K562 (cell line): ENCODE results near the gene TMEM184A. TPM values are rescaled to one million over a fixed set of nuclear protein-coding genes. Genes with fewer than 3 reads are reported as not detected.

Source experiments
- CHD2 ChIP-seq: IDR thresholded peaks from 2 replicates; pipeline ENCODE4 v1.6.1; 2011; ENCODE audit warnings: low read depth, low read length
- DACH1 ChIP-seq: fragments of 450-650 bp; IDR thresholded peaks from 2 replicates; pipeline ENCODE4 v1.6.1; 2018; ENCODE audit not compliant: partially characterized antibody
- GABPB1 ChIP-seq: sonication (generic); formaldehyde crosslinking; IDR thresholded peaks from 2 replicates; pipeline ENCODE4 v1.8.0; 2022; ENCODE audit warnings: mild to moderate bottlenecking, missing genetic modification reagents
- GABPB2 ChIP-seq: fragments of 250-450 bp; sonication (Bioruptor Pico); conservative IDR thresholded peaks from 2 replicates; pipeline ENCODE4 v1.5.1; 2021; ENCODE audit warnings: mild to moderate bottlenecking
- ILK ChIP-seq: fragments of 450-650 bp; IDR thresholded peaks from 2 replicates; pipeline ENCODE4 v1.6.1; 2016; ENCODE audit warnings: missing genetic modification characterization, low read depth, mild to moderate bottlenecking, missing compliant biosample characterization, moderate library complexity, borderline replicate concordance
- MCM2 ChIP-seq: fragments of 450-650 bp; IDR thresholded peaks from 2 replicates; pipeline ENCODE4 v1.6.1; 2017; ENCODE audit warnings: low read depth, mild to moderate bottlenecking
- MTF1 ChIP-seq: fragments of 250-450 bp; sonication (Bioruptor Pico); IDR thresholded peaks from 2 replicates; pipeline ENCODE4 v1.9.0; 2021; ENCODE audit warnings: moderate library complexity, mild to moderate bottlenecking, inconsistent platforms, borderline replicate concordance
- SMARCE1 ChIP-seq: fragments of 450-650 bp; IDR thresholded peaks from 2 replicates; pipeline ENCODE4 v1.7.1; 2016; ENCODE audit warnings: mild to moderate bottlenecking
- SNRNP70 ChIP-seq: fragments of 200-400 bp; formaldehyde crosslinking; optimal IDR thresholded peaks from 2 replicates; pipeline ENCODE3; 2017; ENCODE audit warnings: low read depth, low read length
- SPI1 ChIP-seq: IDR thresholded peaks from 2 replicates; pipeline ENCODE4 v1.6.1; 2011; ENCODE audit warnings: low read depth, low read length, control low read depth, borderline replicate concordance
- TAF1 ChIP-seq: IDR thresholded peaks from 2 replicates; pipeline ENCODE4 v1.6.1; 2011; ENCODE audit warnings: mild to moderate bottlenecking, low read length, moderate library complexity; ENCODE audit not compliant: insufficient read depth, control insufficient read depth, severe bottlenecking; ENCODE audit errors: extremely low read depth
- TAL1 ChIP-seq: fragments of 450-650 bp; IDR thresholded peaks from 2 replicates; pipeline ENCODE4 v1.6.1; 2016; ENCODE audit warnings: mild to moderate bottlenecking
- TOE1 ChIP-seq, 2 experiments: fragments of 450-650 bp in 1 of 2; sonication (generic) in 1 of 2; formaldehyde crosslinking in 1 of 2; IDR thresholded peaks; 2 replicates each; pipeline versions ENCODE4 v1.7.1 to v1.8.0; 2016 to 2022; ENCODE audit warnings: borderline replicate concordance in 2 of 2, mild to moderate bottlenecking in 2 of 2, antibody characterized with exemption in 1 of 2, inconsistent platforms in 1 of 2, low read depth in 1 of 2, missing genetic modification reagents in 1 of 2, moderate library complexity in 1 of 2
- ZNF212 ChIP-seq: fragments of 450-650 bp; formaldehyde crosslinking; IDR thresholded peaks from 2 replicates; pipeline ENCODE4 v1.4.0; 2020; ENCODE audit warnings: mild to moderate bottlenecking
- polyA plus RNA-seq, 8 experiments: library from polyadenylated mRNA; depleted of rRNA in 4 of 8; stranded (reverse) in 5 of 8; unstranded in 3 of 8; fragments of >200 nt; fragmentation: Nextera tagmentation in 2 of 8; fragmentation: Illumina TruSeq in 1 of 8; extraction: Ambion mirVana in 2 of 8; extraction: Trizol in 1 of 8; gene quantifications; 2 replicates each; pipeline versions ENCODE4 v1.2.1 to v1.2.3, GENCODE V29; 2011 to 2014; ENCODE audit warnings: inconsistent platforms in 1 of 8, missing spikeins in 1 of 8
- total RNA-seq, 7 experiments: library from RNA; depleted of rRNA in 6 of 7; stranded (reverse); fragments of >200 nt in 6 of 7; fragmentation: Illumina TruSeq in 2 of 7; extraction: Trizol in 2 of 7; gene quantifications; 2 replicates each; pipeline versions ENCODE4 v1.2.1 to v1.2.3, GENCODE V29; 2011 to 2021; ENCODE audit warnings: low replicate concordance in 1 of 7
- TF ChIP-seq, protein P1 (sequence below): fragments of 450-650 bp; conservative IDR thresholded peaks from 2 replicates; pipeline ENCODE4 v1.6.1; 2016; ENCODE audit warnings: missing genetic modification characterization, low read depth, mild to moderate bottlenecking, control low read depth, missing compliant biosample characterization
- TF ChIP-seq, protein P2 (sequence below): sonication (generic); formaldehyde crosslinking; IDR thresholded peaks from 2 replicates; pipeline ENCODE4 v1.8.0; 2022; ENCODE audit warnings: mild to moderate bottlenecking, missing genetic modification reagents
- TF ChIP-seq, protein P3 (sequence below), 2 experiments: fragments of 150-350 bp in 1 of 2; IDR thresholded peaks; 2 replicates each; pipeline ENCODE4 v1.6.1; 2012 to 2016; ENCODE audit warnings: low read depth in 2 of 2, low read length in 2 of 2, mild to moderate bottlenecking in 1 of 2, moderate library complexity in 1 of 2

Gene TMEM184A
- total and polyA plus RNA-seq, 9 of the 15 experiments (the other 6 are each of a cell fraction or from before 2014, with no cell fraction given): 0.10 to 0.18 (median 0.11) TPM; not detected in 6

DNA sequence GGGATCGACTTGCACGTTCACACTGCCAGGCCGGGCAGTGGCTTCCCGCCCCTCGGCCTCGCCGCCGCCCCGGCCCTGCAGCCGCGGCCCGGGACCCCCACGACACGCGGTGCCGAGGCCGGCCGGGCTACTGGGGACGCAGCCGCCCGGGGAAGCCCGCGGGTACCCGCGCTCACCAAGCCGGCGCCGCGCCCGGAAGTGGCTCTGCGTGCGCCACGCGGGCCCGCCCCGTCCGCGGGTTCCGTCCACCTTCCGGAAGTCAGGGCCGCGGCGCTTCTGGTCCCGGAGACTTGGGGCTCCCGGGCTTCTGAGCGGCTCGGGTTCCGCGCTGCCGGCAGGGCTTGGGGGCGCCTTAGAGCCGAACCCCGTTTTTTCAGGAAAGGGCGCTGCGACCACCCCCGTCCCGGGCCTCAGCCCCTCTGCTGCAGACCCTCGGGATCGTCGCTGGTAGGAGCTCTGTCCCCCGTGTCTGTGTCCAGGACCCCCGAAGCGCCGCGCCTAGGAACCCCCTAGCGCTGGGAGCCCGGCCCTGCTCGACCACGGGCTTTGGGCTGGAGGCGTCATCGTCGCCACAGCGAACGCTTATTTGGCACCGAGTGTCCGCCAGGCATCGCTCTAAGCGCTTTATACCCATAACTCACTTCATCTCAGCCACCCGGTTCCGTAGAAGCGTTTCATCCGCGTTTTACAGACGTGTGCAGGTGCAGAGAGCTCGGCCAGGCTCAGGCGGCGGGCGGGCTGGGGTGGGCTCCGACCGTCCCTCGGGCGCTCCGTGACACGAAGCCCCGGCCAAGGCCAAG lies 14.0 kb upstream of the TMEM184A start, which contains the start of gene PSMG3 (continued):
- TF ChIP-seq, protein P1, sequence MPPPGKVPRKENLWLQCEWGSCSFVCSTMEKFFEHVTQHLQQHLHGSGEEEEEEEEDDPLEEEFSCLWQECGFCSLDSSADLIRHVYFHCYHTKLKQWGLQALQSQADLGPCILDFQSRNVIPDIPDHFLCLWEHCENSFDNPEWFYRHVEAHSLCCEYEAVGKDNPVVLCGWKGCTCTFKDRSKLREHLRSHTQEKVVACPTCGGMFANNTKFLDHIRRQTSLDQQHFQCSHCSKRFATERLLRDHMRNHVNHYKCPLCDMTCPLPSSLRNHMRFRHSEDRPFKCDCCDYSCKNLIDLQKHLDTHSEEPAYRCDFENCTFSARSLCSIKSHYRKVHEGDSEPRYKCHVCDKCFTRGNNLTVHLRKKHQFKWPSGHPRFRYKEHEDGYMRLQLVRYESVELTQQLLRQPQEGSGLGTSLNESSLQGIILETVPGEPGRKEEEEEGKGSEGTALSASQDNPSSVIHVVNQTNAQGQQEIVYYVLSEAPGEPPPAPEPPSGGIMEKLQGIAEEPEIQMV: no peak
- TF ChIP-seq MCM2: no peak
- TF ChIP-seq DACH1: no peak
- peak; percentile 83; the same call in 1 of the 2 replicates for TF ChIP-seq TOE1 (IDR thresholded peaks at IDR 0.05; ENCODE audit: borderline replicate concordance)
- no peak for TF ChIP-seq TOE1 (CRISPR knock-in tag; IDR thresholded peaks at IDR 0.05; ENCODE audit: borderline replicate concordance, low read depth)
- no peak for TF ChIP-seq GABPB2 (CRISPR knock-in tag)
- 0 out of 2 replicates have a peak, but pooled peaks have one; percentile 23 for TF ChIP-seq CHD2
- 0 out of 2 replicates have a peak, but pooled peaks have one; percentile 7 for TF ChIP-seq SPI1
- TF ChIP-seq, protein P2, sequence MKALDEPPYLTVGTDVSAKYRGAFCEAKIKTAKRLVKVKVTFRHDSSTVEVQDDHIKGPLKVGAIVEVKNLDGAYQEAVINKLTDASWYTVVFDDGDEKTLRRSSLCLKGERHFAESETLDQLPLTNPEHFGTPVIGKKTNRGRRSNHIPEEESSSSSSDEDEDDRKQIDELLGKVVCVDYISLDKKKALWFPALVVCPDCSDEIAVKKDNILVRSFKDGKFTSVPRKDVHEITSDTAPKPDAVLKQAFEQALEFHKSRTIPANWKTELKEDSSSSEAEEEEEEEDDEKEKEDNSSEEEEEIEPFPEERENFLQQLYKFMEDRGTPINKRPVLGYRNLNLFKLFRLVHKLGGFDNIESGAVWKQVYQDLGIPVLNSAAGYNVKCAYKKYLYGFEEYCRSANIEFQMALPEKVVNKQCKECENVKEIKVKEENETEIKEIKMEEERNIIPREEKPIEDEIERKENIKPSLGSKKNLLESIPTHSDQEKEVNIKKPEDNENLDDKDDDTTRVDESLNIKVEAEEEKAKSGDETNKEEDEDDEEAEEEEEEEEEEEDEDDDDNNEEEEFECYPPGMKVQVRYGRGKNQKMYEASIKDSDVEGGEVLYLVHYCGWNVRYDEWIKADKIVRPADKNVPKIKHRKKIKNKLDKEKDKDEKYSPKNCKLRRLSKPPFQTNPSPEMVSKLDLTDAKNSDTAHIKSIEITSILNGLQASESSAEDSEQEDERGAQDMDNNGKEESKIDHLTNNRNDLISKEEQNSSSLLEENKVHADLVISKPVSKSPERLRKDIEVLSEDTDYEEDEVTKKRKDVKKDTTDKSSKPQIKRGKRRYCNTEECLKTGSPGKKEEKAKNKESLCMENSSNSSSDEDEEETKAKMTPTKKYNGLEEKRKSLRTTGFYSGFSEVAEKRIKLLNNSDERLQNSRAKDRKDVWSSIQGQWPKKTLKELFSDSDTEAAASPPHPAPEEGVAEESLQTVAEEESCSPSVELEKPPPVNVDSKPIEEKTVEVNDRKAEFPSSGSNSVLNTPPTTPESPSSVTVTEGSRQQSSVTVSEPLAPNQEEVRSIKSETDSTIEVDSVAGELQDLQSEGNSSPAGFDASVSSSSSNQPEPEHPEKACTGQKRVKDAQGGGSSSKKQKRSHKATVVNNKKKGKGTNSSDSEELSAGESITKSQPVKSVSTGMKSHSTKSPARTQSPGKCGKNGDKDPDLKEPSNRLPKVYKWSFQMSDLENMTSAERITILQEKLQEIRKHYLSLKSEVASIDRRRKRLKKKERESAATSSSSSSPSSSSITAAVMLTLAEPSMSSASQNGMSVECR (CRISPR knock-in tag): no peak; the same call in 1 of the 2 replicates
- TF ChIP-seq GABPB1: peak; percentile 99
- no peak for TF ChIP-seq TAL1
- TF ChIP-seq MTF1 (CRISPR knock-in tag): no peak
- TF ChIP-seq SMARCE1: 0 out of 2 replicates have a peak, but pooled peaks have one; percentile 8
- TF ChIP-seq, protein P3, sequence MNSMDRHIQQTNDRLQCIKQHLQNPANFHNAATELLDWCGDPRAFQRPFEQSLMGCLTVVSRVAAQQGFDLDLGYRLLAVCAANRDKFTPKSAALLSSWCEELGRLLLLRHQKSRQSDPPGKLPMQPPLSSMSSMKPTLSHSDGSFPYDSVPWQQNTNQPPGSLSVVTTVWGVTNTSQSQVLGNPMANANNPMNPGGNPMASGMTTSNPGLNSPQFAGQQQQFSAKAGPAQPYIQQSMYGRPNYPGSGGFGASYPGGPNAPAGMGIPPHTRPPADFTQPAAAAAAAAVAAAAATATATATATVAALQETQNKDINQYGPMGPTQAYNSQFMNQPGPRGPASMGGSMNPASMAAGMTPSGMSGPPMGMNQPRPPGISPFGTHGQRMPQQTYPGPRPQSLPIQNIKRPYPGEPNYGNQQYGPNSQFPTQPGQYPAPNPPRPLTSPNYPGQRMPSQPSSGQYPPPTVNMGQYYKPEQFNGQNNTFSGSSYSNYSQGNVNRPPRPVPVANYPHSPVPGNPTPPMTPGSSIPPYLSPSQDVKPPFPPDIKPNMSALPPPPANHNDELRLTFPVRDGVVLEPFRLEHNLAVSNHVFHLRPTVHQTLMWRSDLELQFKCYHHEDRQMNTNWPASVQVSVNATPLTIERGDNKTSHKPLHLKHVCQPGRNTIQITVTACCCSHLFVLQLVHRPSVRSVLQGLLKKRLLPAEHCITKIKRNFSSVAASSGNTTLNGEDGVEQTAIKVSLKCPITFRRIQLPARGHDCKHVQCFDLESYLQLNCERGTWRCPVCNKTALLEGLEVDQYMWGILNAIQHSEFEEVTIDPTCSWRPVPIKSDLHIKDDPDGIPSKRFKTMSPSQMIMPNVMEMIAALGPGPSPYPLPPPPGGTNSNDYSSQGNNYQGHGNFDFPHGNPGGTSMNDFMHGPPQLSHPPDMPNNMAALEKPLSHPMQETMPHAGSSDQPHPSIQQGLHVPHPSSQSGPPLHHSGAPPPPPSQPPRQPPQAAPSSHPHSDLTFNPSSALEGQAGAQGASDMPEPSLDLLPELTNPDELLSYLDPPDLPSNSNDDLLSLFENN (IDR thresholded peaks at IDR 0.05; ENCODE audit: low read depth in 2 of 2, low read length in 2 of 2): 0 out of 4 replicates have a peak, but pooled peaks of 1 of the 2 experiments have one; percentile 19
- no peak for TF ChIP-seq SNRNP70
- TF ChIP-seq ZNF212 (CRISPR knock-in tag): no peak
- TF ChIP-seq TAF1: peak; percentile 96
- no peak for TF ChIP-seq ILK
